HG03442 (cell line): Measurements from ENCODE around the gene FKBP2.
"Not testable (repeated sequence)": the region's sequence is repeated elsewhere in the genome, so short reads cannot be mapped to it uniquely, and the experiment has no call there.

ENCODE experiments used
- ATAC-seq: cut with Tn5 transposase; IDR thresholded peaks from one replicate; pipeline ENCODE4 v1.9.1; 2021; ENCODE audit warnings: mild to moderate bottlenecking, moderate library complexity; ENCODE audit not compliant: unreplicated experiment

FKBP2 gene

DNA sequence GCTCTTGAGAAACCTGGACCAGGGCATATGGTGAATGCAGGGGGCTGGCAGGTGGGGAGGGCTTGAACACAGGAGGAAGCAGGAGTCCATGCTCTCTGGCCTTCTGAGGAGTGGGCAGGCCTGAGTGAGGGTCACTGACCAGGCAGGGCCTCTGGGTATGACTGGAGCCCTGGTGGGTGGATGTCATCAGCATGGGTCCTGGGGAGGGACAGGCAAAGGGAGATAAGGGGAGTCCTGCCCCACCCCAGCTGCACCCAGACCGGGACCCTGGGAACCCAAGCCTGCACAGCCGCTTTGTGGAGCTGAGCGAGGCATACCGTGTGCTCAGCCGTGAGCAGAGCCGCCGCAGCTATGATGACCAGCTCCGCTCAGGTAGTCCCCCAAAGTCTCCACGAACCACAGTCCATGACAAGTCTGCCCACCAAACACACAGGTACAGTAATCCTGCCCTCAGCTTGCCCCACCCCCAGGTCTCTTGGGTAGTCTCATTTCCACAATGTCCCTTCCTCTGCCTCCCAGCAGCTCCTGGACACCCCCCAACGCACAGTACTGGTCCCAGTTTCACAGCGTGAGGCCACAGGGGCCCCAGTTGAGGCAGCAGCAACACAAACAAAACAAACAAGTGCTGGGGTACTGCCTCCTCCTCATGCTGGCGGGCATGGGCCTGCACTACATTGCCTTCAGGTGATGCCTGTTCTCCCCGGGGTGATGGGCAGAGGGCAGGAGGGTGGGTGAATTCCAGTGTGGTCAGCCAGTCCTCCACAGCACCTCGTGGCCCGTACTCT, 8.5 kb upstream of the FKBP2 start:
- ATAC-seq, result no peak

DNA sequence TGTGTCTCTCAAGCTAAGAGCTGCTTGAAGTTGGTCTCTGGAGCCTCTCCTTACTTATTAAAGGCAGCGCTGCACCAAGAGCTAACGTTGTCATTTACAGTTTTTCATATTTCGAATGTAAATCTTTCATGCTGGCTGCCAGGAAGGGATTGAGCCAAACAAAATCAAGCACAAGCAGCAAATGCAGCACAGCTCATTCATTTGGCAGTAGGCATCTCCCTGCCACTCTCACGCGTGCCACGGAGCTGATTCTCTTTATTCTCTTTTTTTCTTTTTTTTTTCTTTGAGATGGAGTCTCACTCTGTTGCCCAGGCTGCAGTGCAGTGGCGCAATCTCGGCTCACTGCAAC, 8.0 kb upstream of the FKBP2 start:
- ATAC-seq, result no peak

DNA sequence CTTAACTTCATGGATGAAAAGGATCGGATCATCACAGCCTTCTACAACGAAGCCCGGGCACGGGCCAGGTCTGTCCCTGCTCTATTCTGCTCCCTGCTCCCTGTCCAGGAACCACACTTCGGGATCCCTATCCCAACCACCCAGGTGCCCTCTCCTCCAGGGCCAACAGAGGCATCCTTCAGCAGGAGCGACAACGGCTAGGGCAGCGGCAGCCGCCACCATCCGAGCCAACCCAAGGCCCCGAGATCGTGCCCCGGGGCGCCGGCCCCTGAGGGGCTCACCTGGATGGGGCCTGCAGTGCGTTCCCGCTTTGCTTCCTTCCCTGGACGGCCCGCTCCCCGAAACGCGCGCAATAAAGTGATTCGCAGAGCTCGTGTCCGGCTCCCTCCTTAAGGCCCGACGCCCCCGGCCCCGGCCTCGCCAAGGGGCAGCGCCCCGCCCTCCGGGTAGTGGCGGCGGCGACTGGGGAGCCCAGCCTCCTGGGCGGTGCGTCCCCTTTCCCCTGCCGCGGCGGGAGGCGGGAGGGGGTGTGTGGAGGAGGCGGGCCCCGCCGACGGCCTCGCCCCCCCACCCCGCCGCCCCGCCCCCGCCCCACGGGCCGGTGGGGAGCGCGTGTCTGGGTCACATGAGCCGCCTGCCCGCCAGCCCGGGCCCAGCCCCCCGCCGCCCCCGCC, 6.8 kb upstream of the FKBP2 start, which contains the start of gene VEGFB:
Gene VEGFB (plus strand): TSS at position 672 of the 674 bp plus-strand sequence. CDS start 250 bp downstream, outside the sequence.
- ATAC-seq, result peak; percentile 32

DNA sequence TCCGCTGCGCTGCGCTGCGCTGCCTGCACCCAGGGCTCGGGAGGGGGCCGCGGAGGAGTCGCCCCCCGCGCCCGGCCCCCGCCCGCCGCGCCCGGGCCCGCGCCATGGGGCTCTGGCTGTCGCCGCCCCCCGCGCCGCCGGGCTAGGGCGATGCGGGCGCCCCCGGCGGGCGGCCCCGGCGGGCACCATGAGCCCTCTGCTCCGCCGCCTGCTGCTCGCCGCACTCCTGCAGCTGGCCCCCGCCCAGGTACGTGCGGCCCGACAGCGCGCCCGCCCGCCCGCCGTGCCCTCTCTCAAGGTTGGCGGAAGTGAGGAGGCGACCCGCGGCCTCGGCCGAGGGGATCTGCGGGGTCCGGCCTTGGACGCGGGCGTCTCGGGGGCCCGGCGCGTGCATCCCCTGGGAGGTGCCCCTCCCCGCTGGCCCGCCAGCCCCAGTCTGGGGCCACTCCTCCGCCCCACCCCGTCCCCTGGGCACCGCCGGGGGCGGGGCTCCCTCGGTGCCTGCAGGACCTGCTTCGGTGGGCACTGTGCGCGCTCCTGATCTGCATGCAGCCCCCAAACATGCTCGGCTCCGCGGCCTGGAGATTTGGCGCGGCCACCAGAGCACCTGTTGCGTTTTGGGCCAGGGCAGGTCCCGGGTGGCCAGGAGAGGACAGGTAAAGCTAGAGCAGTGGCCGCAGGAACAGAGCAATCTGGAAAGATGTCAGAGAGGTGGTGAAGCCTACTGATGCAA, 6.1 kb upstream of the FKBP2 start:
- peak; percentile 5 for ATAC-seq

DNA sequence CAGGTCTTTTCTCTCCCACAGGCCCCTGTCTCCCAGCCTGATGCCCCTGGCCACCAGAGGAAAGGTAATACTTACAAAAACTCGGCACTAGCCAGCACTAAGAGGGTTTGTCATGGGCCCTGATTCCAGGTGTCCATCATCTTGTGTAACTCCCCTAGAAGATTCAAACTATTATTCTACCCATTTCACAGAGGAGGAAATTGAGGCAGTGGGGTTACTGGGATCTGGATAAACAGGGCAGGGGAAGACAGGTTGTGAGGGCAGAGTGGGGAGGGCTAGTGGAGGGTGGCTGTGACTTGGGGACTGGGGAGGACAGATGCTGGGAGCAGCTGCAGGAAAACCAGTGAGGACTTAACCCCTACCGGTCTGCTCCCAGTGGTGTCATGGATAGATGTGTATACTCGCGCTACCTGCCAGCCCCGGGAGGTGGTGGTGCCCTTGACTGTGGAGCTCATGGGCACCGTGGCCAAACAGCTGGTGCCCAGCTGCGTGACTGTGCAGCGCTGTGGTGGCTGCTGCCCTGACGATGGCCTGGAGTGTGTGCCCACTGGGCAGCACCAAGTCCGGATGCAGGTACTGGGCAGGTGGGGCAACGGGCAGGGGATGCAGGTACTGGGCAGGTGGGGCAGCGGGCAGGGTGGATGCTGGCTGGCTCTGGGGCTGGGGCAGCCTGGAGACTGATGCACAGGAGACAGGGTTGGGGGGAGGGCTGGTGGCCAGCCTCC, 5.3 kb upstream of the FKBP2 start:
- no peak for ATAC-seq

DNA sequence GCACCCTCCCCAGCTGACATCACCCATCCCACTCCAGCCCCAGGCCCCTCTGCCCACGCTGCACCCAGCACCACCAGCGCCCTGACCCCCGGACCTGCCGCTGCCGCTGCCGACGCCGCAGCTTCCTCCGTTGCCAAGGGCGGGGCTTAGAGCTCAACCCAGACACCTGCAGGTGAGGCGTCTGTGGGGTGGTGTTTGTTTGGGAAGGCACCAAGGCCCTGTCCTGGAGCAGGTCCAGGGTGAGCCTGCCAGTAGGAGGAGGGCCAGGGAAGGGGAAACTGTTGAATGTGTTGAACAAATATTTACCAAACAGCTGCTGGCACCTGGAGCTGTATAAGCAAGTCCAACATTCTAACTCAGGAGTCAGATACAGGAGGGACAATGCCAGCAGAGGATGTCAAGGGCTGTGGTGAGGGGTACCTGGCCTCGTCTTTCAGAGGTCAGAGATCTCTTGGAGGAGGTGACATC, 3.4 kb upstream of the FKBP2 start:
- no peak for ATAC-seq

DNA sequence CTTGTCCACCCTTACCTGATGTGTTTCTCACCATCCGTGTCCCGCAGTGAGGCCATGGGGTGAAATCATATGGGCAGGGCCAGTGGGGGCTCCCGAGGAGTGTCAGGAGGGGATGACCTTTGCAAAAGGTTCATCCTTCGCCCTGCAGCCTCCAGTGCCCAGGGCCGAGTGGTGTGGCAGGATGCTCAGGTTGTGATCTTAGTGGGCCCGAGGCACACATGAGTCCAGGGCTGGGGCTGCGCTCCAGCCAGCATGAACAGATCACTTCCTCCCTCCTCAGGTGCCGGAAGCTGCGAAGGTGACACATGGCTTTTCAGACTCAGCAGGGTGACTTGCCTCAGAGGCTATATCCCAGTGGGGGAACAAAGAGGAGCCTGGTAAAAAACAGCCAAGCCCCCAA, 2.8 kb upstream of the FKBP2 start:
- ATAC-seq, result no peak

DNA sequence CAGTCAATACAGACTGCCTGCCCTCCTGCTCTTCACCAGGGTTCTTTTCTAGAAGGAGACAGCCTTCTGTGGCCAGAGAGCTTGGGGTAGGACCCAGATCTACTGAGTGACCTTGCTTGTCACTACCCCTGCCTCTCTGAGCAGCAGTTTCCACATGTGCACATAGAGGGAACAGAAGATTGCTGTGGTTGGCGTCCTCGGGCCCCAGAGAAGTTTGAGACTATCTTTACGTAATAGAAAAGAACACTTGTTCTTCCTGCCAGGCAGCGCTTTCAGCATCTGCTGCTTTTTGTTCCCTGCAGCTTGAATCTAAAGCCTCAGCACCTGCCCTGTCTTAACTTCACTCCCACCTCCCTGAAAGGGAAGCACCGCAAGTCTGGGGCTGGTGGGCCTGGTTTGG, 1.9 kb upstream of the FKBP2 start:
- ATAC-seq, result no peak

DNA sequence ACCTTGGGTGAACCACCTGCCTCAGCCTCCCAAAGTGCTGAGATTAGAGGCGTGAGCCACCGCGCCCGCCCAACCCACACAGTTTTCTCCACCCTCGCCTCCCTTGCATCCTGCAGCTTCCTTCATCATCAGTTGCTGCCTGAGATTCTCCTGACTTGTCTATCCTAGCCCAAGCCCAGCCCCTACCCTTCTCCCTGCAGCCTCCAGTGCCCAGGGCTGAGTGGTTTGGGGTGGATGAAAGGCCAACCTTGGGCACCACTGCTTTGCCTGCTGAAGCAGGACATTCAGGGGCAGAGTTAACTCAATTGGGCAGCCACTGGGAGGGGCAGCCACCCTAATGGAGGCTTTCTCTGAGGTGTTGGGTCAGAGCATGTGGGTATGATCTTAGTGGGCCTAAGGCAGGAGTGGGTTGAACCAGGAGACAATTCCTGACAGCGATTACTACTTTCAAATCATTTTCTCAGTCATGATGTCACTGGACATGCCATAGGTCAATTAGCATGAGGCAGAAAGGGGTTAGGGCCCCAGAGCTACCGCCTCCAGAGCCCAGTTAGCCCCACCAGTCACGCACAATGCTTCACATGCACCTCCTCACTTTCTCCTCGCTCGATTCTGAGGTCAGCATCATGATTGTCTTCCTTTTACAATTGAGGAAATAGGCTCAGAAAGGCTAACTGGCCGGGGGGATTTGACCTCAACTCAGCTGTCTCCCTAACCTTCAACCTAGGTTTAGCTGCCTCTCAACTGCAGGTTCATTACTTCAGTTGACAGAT, 1.0 kb upstream of the FKBP2 start:
- no peak for ATAC-seq

DNA sequence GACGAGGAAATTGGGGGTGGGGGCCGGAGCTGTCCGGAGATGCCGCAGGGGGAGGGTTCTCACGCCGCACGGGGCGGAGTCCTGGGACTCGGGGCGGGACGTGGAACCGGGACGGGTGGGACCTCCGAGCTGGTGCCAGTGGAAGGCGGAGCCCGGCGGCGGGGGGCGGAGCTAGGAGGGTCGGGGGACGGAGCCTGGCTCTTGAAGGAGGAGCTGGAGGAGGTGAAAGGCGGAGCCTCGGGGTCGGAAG, 271 bp downstream of the FKBP2 start:
- ATAC-seq, result peak; percentile 63

DNA sequence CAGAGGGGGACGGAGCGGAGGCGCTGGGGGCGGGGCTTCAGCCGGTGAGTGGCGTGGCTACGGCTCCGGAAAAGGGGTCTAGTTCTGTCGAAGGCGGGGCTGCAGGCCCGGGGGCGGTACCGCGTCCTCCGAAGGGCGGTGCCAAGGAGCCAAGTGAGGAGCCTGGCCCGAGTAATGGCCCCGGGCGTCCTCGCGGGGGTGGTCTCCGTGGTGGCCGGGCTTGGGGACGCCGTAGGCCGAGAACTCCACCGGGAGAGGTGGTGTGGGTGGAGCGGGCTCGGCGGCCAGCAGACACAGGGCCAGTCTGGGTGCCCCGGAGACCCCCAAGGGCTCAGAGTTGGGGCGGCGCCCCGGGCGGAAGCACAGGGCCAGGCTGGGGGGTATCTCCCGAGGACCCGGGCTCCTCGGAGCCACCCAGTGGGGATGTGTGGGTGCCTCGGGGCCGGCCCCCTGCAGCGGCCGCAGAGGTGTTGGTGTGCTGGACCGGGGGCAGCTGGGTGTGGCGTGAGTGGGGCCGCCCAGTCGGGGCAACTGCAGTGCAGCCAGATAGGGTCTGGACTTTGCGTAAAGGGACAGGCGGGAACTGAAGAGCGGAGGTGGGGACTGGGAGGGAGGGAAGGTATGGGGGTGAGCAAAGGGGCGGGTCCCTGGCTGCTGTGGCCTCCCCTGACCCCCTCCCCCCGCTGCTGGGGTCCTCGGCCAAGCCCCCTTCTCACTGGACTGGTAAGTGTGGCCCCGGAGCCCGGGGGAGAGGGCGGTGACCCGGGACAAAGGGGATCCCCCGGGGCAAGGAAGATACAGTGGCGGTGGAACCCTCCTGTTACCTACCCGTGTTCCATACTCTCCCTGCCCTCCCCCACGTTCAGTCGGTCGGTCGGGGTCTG, 838 bp downstream of the FKBP2 start:
- ATAC-seq, result no peak

DNA sequence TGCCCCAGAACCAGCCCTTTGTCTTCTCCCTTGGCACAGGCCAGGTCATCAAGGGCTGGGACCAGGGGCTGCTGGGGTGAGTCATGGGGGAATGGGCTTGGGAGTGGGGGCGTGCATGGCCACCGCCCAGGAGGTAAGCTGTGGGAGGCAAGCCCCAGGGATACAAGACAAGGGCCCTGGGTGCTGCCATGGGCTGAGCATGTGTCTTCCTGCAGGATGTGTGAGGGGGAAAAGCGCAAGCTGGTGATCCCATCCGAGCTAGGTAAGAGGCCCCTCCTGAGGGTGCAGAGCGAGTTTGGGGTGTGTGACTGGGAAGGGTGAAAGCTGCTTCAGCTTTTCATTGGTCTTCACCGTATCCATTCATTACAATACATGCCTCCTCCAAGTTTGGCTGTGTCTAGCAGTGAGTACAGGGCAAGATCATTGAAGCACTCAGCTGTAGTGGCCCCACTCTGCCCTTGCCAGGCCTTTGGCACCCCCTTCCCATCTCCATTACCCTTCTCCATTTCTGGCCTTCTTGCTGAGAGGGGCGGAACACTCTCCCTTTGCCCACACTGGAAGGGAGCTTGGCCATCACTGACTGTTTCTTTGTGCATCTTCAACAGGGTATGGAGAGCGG, 2.5 kb downstream of the FKBP2 start:
- ATAC-seq, result no peak

DNA sequence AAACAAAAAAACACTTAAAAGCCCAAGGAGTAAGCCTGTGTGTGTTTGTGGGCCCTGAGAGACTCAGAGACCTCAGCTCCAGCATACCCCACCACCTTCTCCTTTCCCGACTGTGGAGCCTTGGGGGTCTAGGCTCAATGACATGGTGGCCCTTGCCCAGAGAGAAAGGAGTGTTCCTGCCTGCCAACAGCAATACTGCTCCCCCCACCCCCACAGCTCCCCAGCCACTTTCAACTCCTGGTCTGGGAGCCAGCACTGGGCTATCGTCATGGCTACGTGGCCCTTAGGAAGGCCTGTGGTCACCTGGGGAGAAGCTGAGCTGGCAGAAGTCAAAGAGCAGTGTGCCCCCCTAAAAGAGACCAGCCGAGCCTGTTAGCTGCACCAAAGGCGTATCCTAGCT, 3.2 kb downstream of the FKBP2 start:
- ATAC-seq, result no peak

DNA sequence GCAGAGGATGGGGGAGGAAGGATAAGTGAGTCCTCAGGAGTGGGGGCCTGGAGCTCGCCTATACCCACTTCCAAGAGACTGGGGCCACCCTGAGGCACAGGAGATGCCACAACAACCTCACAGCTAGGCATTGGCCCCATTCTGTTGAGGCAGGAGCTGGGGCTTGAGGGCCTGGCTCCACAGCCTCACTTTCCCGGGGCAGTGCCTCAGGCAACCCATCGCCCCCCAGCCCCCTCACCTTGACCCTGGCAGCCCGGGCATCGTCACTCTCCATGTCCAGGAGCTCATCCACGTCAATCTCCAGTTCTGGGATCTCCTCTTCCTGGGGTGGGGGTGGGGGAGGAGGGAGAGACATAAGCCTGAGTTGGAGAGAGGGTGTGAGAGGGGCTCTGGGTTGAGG, 4.1 kb downstream of the FKBP2 start:
- ATAC-seq, result no peak

DNA sequence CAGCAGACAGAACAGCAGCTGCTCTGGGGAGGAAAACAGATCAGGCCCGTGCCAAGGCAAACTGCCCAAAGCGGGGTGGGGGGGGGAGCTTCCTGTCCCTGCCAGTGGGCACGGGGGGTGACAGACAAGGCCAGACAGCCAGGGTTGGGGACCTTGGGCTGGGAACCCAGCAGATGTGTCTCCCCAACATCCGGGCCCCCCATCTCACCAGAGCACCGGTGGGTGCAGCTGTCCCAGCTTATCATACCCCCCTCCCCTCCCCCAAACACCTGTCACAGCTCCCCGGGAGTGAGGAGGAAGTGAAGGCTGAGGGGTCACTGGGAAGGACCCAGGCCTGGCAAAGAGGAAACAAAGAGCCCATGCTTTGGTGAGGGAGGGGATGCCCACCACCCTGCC, 4.5 kb downstream of the FKBP2 start:
- no peak for ATAC-seq

DNA sequence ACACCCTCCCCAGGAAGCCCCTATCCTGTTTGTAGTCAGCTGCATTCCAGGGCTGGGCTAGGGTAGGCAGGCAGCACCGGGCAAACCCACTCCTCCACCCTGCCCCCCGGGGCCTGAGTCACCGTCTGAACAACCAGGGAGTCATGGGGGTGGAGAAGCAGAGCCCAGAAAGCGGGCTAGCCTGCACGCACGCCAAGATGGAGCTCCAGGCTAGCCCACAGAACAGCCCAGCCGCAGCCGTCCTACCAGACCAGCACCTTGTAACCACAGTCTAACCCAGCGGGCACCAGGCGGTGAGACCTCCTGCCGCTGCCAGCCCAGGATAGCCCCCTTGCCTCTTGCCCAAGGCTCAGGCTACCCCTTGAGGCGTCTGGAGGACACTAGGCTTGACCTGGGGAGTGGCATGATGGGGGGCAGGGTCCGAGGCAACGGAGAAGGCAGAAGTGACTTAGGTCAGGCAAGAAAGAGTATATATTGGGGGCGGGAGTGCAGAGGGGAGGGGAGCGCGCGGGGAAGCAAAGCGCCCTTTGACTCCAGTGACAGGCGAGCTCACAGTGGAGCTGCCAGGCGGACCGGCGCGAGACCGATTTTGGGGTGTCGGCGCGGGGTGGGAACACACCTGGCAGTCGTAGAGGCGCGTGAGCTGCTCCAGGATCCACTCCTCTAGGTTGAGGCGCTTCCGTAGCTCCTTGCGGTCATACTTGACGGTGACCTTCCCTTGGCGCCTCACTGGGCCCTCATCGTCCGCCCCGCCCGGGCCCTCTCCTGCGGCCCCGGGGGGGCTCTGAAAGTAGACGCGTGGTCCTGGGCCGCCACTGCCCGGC, 5.1 kb downstream of the FKBP2 start:
- ATAC-seq, result no peak

DNA sequence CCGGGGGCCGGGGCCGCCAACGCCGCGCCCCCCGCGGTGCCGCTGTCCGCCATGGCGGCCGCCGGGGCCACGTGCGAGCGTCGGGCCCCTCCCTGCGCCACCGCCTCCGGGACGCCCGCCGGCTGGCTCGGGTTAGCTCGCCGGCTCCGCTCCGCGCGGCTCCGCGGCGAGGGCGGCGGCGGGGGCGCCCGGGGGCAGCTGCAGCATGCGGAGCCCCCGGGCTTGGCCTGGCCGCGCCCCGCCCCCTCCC, 5.7 kb downstream of the FKBP2 start:
- ATAC-seq, result not testable (repeated sequence)

DNA sequence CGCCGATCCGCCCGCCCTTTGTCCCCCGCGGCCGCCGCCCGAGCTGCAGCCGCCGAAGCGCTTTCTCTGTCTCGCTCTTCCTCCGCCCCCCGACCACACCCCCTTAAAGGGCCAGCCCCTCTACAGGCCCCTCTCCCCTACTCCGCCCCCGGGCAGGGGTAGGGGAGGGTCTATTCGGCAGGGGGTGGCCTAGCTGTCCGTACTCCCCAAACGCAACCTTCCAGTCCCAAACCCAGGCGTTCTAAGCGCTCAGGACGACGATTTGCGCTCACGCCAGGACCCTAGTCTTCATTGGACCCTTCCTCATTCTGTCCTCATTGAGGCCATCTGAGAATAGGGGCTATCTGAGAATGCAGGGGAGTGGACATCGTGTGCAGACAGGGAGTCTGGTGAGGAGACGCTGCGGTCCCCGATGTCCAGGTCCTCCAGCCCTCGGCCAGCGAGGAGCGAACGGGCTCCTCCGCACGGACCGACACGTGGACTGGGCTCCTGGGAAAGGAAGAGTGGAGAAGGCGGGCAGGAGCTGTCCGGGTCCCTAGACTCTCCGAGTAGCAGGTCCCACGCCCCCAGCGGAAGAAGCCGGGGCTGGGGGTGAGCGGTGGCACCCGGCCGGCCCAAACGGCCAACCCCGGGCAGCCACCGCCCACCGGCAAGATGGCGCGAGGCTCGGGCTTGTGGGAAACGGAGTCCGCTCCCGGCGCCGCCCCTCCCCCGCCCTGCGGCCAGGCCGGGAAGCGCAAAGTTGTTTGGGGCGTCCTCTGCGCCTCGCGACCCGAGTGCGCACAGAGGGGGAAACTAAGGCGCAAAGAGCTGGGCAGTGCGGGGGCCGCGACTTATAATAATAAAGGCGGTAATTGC, 6.2 kb downstream of the FKBP2 start, which contains the start of gene PPP1R14B:
Gene PPP1R14B (minus strand): TSS at position 73 of the 858 bp plus-strand sequence. CDS start 270 bp downstream, outside the sequence.
- ATAC-seq, result no peak
